Kidney glomerular epithelial cell (primary cell): Measurements from ENCODE around the gene THAP10.
"Not testable (repeated sequence)": the region's sequence is repeated elsewhere in the genome, so short reads cannot be mapped to it uniquely, and the experiment has no call there.

Experiments used
- DNase-seq: peaks from one replicate; lab custom pipeline; 2025; lab: John Stamatoyannopoulos, UW

The THAP10 gene

GRCh38 chr15:70876683-70877082, 15.6 kb downstream of the THAP10 start:
- no peak for DNase-seq

DNA sequence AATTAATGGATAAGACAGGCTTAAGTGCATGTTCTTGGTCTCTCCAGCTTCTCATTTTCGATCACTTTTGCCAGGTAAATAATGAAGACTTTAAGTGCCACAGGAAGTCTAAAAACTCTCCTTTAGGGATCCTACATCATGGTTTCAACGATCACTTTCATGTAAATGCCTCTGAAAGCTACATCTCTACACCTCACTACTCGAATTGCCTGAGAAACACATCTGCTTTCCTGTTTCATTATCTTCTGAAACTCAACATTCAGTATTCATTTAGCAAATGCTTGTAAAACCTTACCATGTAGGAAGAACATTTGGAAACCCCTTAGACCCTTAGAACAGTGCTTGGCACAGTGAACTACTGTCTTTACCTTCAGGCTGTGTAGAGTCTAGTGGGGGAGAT, 16.2 kb downstream of the THAP10 start:
- DNase-seq = no peak

DNA sequence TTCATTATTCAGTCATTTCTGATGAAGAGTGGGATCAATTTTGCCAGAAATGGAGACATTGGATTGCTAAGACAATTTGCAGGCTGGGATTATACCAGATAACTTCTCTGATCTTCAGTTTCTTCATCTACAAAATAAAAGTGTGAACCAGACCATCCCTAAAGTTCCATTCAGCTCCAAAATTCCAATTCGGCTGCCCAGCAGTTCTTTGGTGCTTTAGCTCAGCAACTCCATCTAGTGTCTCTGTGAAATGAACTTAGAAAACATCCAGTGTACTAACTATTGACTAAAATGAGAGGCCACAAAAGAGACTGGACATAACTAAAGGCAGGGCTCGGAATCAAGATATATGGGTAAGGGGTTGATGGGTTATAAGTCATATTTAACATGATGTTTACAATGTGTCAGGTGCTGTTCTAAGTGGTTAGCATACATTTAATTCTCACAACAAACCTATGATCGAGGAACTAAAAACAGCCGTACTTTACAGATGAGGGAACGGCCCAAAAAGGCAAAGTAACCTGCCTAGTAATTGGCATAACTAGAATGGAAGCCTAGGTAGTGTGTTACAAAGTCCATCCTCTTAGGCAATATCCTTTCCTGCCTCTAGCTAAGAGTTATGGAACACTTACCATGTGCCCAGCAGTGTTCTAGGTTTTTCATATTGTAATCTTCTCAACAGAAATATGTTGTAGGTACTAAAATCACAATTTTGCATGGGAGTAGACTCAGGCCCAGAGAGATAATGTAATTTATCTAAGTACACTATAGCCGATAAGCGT, 17.0 kb downstream of the THAP10 start:
- peak; percentile 9 for DNase-seq

DNA sequence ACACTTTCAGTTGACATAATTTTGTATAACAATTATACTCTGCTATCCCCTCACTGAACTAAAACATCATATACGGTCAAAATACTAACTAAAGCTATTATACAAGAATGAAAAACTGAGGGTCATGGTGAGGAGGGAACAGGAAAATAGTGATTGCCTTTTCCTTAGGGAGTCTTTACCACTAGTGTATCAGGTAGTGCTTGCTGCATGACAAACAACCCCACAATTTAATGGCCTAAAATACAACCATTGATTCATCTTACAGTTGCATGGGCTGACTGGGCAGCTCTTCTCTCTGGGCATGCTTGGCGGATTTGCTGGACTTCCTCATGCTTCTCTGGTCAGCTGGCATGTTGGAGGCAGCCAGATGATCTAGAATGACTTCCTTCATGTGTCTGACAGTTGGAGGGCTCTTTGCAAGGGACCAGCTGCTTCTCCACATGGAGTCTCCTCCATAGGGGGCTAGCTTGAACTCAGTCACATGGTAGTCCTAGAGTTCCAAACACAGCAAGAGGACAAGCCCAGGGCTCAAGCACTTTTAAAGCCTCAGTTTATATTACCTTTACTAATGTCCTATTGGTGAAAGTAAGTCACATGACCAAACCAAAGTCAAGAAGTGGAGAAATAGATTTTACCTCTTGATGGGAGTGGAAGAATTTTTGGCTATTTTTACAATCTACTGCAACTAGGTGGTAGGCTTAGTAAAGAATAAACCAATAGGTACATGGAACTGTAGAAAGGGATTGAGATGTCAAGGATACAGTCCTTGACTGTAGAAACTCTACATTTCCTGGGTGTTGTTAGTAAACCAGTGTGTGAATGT, 18.8 kb downstream of the THAP10 start:
- DNase-seq = no peak

GRCh38 chr15:70871490-70871889, 20.7 kb downstream of the THAP10 start:
- not testable (repeated sequence) for DNase-seq

DNA sequence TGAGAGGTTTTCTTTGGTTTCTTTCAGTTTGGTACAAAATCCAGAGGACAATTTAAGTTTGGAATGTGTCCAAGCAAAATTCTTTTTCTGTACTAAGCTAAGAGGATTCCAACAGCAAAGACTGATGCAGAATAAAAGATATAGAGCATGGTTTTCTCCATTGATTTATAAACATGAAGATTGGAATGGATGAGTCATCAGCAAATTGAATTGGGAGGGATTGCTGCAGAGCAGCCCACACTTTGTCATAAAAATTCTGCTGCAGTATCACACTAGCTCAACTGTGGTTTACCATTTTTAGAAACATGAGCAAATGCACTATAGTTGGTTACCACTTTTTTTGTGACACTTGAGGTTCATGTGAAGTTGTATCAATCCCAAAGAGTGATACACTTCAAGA, 22.2 kb downstream of the THAP10 start:
- DNase-seq = no peak

GRCh38 chr15:70869346-70869745, 22.9 kb downstream of the THAP10 start:
- DNase-seq = no peak

GRCh38 chr15:70867911-70868467, 24.2 kb downstream of the THAP10 start:
- no peak for DNase-seq

DNA sequence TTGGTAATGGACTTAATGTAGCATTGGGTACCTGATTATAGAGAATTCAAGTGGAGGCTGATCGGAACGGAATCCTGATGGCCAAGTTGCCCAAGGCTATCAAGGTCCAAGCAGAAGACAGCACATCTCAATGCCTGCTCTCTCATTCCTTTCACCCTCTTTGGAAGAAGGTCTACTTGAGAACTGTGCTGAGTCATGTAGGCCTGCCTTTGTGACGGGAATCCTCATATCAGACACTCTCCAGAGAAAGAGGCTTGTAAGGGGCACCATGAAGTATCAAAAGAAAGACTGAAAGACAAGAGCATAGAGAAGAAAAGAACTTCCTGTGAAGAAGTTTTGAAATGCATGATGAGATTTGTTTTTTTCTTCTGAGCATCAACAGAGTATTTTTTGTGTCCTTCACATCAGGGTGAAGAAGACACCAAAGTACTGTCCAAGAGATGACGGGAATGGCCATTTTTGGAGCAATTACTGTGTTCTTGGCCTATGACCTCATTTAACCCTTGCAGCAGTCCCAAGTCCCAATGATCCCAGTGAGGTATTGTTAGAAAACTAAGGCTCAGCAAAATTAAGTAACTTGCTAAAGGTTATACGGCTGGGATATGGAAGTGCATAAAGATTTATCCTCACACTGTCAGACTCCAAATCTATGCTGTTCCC, 25.1 kb downstream of the THAP10 start:
- no peak for DNase-seq

- peak; percentile 94 for DNase-seq
Observed at GRCh38 chr15:70863450-70864218, 28.6 kb downstream of the THAP10 start.

- no peak for DNase-seq
Observed at GRCh38 chr15:70859998-70860397, 32.2 kb downstream of the THAP10 start.

- no peak for DNase-seq
Observed at GRCh38 chr15:70859322-70859908, 32.8 kb downstream of the THAP10 start.

DNA sequence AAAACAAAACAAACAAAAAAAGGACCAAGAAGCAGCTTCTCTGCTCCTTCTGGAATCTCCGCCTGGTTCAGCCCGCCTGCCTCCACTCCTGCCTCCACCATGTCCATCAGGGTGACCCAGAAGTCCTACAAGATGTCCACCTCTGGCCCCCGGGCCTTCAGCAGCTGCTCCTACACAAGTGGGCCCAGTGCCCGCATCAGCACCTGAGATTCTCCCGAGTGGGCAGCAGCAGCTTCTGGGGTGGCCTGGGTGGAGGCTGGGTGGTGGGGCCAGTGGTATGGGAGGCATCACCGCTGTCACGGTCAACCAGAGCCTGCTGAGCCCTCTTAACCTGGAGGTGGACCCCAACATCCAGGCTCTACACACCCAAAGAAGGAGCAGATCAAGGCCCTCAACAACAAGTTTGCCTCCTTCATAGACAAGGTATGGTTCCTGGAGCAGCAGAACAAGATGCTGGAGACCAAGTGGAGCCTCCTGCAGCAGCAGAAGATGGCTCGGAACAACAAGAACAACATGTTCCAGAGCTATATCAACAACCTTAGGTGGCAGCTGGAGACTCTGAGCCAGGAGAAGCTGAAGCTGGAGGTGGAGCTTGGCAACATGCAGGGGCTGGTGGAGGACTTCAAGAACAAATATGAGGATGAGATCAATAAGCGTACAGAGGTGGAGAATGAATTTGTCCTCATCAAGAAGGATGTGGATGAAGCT, 33.5 kb downstream of the THAP10 start:
- DNase-seq = not testable (repeated sequence)

- DNase-seq = no peak
Observed at GRCh38 chr15:70857562-70858285, 34.5 kb downstream of the THAP10 start.

GRCh38 chr15:70856884-70857561, 35.2 kb downstream of the THAP10 start:
- peak; percentile 87 for DNase-seq

- DNase-seq = no peak
Observed at GRCh38 chr15:70856177-70856883, 35.9 kb downstream of the THAP10 start.

DNA sequence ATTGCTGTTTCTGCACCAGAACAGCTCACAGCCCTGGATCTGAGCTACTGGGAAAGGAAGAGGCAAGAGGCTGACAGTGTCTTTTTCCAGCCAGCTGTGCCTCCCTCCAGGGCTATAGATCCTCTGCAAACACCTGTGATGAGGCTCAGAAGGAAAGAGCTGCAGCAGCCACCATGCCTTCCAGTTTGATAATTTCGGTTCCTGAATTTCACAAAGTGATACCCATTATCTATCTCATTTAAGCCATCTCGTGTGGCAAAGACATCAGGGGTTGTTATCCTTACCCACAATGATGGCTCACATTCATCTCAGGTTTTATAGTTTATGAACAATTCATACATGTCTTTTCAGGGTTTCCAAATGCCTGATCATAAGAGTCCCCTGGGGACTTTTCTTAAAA, 36.5 kb downstream of the THAP10 start:
- no peak for DNase-seq

- peak; percentile 18 for DNase-seq
Observed at GRCh38 chr15:70854666-70854976, 37.6 kb downstream of the THAP10 start.
